ENCODE data around the gene PTPRM.

DNA sequence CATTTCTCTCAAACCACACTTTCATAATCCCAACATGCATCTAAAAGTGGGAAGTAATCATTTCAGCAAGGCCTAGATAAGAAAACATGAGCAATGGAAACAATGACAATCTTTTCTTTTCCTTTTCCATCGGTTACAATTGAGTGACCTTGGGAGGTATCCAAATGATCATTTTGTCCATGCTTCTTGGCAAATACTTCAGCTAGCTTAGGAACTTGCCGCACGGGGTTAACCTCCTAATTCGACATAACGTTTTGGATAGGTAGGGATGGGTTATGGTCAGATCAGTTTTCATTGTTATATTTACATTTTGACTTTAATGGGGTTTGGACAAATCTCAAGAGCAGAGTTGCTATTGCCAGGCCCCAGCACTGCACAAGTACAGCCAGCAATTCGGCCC lies 4.6 kb upstream of the PTPRM start:
- TF ChIP-seq, protein P1, sequence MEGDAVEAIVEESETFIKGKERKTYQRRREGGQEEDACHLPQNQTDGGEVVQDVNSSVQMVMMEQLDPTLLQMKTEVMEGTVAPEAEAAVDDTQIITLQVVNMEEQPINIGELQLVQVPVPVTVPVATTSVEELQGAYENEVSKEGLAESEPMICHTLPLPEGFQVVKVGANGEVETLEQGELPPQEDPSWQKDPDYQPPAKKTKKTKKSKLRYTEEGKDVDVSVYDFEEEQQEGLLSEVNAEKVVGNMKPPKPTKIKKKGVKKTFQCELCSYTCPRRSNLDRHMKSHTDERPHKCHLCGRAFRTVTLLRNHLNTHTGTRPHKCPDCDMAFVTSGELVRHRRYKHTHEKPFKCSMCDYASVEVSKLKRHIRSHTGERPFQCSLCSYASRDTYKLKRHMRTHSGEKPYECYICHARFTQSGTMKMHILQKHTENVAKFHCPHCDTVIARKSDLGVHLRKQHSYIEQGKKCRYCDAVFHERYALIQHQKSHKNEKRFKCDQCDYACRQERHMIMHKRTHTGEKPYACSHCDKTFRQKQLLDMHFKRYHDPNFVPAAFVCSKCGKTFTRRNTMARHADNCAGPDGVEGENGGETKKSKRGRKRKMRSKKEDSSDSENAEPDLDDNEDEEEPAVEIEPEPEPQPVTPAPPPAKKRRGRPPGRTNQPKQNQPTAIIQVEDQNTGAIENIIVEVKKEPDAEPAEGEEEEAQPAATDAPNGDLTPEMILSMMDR (IDR thresholded peaks at IDR 0.05; ENCODE audit: borderline replicate concordance, extremely low read depth, low read length, poor library complexity, severe bottlenecking): no peak
- no peak for TF ChIP-seq EZH2 (IDR thresholded peaks at IDR 0.05; ENCODE audit: borderline replicate concordance, low read depth, low read length, severe bottlenecking)

Data from DND-41 (cell line).